Raji (cell line): ENCODE measurements around the gene SMYD1.

Experiments
- POLR2A ChIP-seq: IDR thresholded peaks from 2 replicates; pipeline ENCODE4 v1.6.1; 2011; ENCODE audit warnings: low read depth, low read length, control low read depth; ENCODE audit not compliant: insufficient read depth

SMYD1 gene

DNA sequence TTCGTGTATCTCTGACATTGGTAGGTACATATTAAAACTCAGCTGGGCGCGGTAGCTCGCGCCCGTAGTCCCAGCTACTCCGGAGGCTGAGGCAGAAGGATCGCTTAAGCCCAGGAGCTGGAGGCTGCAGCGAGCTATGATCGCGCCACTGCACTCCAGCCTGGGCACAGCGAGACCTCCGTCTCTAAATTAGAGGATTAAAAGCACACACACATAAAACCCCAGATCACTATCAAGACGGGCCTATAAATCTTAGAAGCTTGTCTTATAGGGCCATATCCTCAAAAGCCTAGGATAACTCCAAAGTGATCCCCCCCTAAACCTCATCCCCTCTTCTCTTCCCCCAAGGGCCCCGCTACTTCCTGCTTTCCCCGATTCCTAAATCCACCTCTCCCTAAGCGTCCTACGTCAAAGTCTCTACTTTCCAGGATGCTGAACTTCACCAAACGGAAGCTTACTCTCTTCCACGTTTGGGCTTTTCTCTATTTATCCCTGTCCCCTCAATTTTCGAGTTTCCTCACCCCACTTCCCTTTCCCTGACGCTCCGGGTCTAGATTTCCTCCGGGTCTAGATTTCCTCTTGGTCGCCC lies 12.7 kb upstream of the SMYD1 start:
- TF ChIP-seq POLR2A: no peak

DNA sequence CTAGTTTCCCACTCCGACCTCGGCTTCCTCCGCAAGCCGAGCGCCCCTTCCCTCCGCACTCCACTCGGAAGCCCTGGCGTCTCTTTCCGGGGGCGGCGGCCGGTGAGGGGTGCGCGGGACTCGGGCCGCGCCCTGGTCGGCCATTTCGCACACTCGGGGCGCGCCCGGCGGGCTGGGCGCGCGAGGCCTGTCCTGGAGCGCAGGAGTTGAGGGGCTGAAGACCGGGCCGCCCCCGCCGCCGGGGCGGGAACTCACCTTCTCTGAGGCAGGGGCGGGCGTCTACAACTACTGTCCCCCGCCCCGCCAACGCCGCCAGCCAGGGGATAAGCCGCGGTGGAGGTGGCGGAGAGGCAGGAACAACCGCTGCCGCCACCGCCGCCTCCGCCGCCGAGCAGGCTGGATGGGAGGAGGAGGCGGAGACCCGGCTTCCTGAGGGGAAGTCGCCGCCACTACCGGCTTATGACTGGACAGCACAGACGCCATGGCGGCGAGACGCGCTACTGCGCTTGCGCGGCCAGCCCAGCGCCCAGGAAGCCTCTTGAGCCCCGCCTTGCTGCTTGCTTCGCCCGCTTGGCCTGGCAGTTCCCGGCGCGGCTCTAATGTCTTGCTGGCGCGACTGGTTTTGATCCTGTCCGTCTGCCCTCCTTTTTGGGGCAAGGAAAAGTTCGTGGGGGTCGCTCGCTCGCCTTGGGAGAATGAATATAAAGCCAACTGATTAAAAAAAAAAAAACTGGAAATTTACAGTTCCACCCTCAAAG lies 12.1 kb upstream of the SMYD1 start, which contains the start of gene KRCC1:
KRCC1 (minus strand) TSS at position 413 of the 758 bp plus-strand sequence. CDS start 27,220 bp downstream, outside the sequence.
- TF ChIP-seq POLR2A: peak; percentile 87

DNA sequence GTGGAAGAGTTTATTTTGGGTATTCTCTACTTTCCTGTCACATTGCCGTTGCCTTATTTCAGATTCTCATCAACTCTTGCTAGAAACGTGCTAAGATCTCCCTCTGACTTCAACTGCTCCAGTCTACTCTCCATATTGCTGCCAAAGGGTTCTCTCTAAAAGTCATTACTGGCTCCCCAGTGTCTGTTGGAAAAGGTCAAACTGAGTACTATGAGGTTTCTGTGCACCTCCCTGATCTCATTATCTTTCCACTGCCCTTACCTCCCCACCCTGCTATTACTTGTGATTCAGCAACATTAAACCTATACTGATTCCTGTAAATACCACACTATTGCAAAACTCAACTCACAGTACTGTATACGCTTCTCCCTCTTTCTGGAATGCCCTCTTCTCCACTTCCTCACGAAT lies 10.2 kb upstream of the SMYD1 start:
- TF ChIP-seq POLR2A: no peak

DNA sequence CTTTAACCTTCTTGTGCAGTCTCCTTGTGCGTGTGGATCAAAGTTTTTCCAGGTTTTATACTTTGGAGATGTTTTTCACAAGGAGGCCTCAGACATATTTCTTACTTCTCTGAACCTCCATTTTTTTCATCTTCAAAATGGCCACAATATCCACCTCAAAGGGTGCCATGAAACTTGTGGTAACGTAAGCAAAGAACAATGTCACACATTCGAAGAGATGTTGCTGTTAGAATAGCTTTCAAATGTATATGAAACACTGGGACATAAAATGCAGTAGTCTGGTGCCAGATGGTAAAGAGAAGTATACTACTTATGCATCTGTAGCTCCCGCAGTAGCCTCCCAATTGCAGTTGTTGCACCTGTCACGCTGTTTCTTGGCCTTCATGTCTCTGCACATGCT lies 9.4 kb upstream of the SMYD1 start:
- no peak for TF ChIP-seq POLR2A

DNA sequence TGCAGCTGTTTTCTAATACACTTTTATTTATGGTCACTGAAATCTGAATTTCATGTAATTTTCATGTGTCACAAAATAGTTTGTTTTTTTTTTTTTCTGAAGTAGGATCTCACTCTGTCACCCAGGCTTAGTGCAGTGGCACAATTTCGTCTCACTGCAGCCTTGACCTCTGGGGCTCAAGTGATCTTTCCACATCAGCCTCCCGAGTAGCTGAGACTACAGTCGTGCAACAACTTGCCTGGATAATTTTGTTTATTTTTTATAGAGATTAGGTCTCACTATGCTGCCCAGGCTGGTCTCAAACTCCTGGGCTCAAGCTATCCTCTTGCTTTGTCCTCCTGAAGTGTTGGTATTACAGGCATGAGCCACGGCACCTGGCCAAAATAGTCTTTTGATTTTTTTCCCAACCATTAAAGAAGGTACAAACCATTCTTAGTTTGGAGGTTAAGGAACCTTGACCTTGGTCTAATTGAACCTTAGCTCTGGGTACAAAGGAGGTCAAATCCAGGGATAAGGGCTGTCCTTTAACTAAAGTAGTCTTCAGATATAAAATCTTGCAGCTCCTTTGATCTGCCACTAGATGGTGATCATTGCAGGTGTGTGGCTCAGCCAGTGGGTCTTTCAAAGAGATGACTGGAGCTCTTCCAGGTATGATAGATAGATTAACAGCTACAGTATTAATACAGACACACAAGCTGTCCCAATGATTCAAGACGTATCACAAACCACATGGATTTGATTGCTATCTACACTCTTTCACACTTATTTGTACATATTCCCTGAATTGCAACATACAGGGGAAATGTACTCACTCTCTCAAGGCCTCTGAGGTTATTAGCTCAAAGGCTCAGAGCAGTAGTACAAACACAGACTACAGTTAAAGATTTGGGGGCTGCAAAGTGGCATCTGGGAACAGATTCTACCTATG lies 7.4 kb upstream of the SMYD1 start:
- no peak for TF ChIP-seq POLR2A

DNA sequence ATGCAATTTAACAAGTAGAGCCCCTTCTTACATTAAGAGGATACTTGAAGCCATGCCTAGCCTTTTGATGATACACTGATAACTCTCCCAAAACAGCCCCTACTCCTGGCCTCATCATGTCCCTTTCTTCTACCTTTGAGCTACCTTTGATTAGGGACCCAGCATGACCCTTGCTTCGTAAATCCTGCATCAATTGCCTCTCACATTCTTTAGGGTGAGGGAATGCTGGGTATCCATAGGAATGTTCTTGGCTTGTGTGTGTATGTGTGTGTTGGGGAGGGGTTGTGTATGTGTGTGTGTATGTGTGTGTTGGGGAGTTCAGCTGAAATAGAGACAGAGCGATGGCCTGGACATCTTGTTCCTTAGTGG lies 6.7 kb upstream of the SMYD1 start:
- no peak for TF ChIP-seq POLR2A

DNA sequence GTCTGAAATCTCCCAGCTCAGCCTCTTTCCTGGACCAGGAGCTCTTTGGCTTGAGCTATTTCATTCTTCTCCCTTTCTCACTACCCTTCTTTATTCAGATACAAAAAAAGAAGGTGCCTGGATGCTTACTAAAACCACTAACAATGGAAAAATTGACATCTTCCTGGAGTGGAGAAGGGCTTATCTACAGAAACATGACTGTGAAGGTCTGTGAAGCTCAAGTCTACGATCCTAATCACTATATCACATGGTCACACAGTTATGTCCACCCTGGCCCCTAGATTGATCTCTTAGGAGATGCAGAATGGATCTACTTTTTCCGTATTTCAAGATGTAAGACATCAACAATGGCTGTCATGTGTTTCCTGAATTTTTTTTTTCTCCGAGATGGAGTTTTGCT lies 6.3 kb upstream of the SMYD1 start:
- TF ChIP-seq POLR2A: no peak

DNA sequence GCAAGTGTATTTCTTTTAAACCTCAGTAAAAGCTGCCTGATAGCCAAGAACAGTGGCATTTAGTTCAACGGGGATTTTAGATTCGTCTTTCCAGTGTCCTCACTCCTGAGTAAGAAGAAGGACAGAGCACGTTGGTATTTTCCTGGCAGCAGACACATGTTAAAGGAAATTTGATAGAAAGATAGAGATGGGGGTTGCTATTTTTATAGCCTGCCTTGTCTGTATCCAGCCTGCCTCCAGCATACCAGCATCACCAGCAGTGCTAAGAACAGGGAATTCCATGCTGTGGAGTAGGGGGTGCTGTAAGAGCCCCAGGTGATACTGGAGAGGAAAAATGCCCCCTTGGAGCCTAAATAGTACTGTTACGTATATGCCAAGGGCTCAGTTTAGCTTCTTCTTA lies 1.1 kb upstream of the SMYD1 start:
- no peak for TF ChIP-seq POLR2A

DNA sequence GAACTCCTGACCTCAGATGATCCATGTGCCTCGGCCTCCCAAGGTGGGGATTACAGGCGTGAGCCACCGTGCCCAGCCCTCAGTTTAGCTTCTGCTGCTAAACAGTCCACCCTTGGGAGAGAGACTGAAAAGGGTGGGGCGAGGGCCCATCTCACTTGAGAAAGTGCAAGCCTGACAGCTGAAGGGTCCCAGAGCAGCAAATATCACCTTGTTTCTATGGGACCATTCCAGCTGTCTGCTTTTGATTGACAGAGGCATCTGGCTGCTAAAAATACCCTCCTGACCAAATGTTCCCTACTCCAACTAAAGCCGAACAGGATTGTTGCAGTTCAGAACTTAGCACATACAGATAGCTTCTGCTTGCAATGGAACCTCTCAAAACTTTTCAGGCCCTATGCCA lies 436 bp upstream of the SMYD1 start:
- TF ChIP-seq POLR2A: no peak

DNA sequence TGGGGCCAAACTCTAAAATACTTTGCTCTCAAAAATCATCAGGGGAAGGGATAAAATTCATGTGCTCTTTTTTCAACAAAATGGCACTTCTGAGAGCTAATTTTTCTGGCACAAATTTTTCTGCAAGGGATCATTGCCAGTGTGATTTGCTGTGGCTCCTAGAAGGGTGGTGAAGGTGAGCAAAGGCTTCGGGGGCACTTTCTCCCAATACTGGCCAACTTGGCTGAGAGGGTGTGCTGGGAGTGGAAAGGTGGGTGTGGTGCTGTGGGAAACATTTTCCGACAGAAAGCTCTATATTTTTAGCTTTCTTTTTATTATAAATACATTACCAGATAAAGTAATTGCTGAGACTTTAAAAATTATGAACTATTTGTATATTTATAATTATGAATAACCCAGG lies 419 bp downstream of the SMYD1 start:
- TF ChIP-seq POLR2A: no peak

DNA sequence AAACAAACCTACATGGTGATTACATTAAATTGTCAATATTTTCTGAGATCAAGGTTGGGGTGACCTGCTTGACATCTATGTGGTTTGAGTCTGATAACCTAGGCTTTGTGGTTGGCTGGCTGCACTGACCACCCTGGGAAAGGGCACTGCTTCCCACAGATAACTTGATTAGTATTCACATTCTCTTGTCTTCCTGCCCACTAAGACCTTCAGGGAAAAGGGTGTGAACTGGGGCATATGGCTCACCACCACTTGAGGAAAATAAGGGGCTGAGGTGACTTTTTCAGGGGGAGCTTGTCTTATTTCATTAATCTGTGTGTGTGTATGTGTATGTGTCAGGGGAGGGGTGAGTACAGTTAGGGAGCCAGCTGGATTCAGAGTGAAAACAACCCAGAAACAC lies 1.5 kb downstream of the SMYD1 start:
- no peak for TF ChIP-seq POLR2A

DNA sequence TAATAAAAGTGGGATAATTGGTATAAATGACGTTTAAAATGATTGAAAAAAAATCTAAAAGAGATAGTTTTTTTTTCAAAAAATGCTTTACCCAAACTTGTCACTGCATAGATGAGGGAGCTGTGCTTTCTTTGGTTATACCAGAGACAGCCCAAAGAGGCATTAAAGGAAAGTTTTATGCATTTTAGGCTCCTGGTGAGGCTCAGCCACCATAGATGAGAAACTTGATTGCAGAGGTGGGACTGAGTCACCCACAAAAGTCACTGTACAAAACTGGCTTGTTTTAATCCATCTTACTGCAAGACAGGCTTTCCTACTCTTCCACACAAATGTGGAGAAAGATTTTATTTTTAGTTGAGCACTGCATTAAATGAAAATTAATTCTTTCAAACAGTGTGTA lies 2.4 kb downstream of the SMYD1 start:
- TF ChIP-seq POLR2A: no peak

DNA sequence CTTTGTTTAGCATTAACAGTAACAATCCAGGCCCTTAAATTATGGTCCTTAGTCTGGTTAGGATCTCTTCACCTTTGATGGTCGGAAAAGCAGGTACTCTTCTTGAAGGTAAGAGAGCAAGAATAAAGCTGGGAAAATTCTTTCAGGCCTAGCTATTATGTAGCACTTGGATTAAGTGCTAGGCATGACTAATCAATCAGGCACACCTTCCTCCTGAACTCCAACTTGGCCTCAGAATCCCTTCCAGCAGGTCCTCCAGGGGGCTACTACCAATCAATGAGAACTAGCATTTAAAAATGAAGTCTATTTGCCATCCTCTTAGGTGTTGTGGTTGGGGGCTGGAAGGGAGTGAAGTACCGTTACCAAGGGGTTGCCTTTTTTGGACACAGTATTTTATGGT lies 3.7 kb downstream of the SMYD1 start:
- TF ChIP-seq POLR2A: no peak

DNA sequence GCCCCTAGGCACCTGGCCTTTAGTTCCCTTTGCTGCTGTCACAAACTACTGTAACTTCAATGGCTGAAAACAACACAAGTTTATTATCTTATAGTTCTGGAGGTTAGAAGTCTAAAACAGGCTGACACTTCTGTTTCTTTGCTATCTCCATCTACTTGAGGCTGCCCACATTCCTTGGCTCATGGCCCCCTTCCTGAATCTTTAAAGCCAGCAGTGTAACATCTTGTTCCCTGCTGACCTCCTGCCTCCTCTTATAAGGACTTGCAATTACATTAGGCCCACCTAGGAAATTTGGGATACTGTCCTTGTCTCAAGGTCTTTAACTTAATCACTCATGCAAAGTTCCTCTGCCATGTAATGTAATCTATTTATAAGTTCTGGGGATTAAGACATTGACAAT lies 6.5 kb downstream of the SMYD1 start:
- TF ChIP-seq POLR2A: no peak

DNA sequence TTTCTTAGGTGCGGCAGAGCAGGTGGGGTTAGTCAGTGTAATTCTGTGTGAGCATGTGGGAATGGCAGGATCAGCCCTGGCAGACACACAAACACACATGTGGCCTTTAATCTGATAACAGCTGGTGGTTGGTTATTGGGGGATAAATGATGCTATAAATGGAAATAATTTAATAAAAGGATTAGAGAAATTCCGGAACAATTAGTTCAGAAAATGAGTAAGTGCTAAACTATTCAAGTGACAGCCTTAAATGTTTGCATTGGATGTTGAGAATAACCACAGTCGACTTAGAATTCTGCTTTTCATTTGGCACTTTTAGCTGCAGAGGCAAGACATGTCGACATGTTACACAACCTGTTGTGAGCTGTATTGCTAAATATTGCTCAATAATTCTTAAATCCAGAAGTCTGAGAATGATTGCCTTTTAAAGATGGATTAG lies 7.2 kb downstream of the SMYD1 start:
- no peak for TF ChIP-seq POLR2A

DNA sequence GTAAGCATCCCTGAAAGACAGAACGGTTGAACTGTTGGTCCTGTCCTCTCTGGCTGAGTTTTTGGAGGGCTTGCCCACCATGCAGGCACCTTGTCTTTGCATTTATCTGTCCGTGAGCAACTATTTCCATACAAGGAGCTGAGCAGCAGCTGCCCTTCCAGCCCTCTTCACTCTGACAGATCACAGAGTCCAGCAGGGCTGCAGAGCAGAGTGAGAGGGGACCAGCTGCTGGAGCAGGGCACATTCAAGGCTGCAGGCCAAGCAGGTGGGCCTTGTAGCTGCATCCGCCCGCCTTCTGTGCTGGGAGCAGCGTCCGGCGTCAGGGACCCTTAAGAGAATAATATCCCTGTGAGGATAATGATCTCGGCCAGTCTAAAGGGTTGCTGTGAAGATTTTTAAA lies 9.5 kb downstream of the SMYD1 start:
- no peak for TF ChIP-seq POLR2A
